Activated CD4-positive, alpha-beta T cell treated with anti-CD3 and anti-CD28 coated beads for 24 hours (primary cell): ENCODE results near the gene KIF21B.
"Not testable (repeated sequence)": the region's sequence is repeated elsewhere in the genome, so short reads cannot be mapped to it uniquely, and the experiment has no call there.

Source experiments
- DNase-seq, 2 donors: peaks; one replicate each; pipeline ENCODE4 v3.0.0-alpha.2; 2020; ENCODE audit warnings: low read depth in 2 of 2

The KIF21B gene

GRCh38 chr1:200951016-200951415, 72.5 kb downstream of the KIF21B start:
- no peak for DNase-seq

GRCh38 chr1:200949626-200950025, 73.9 kb downstream of the KIF21B start:
- DNase-seq, result no peak

- DNase-seq, result no peak
Observed at GRCh38 chr1:200947059-200947566, 76.4 kb downstream of the KIF21B start.

- DNase-seq, result no peak
Observed at GRCh38 chr1:200945111-200945510, 78.4 kb downstream of the KIF21B start.

- DNase-seq, result no peak
Observed at GRCh38 chr1:200938955-200939354, 84.6 kb downstream of the KIF21B start.

- DNase-seq, result not testable (repeated sequence)
Observed at GRCh38 chr1:200935286-200935962, 88.1 kb downstream of the KIF21B start.

- no peak for DNase-seq
Observed at GRCh38 chr1:200934676-200935245, 88.8 kb downstream of the KIF21B start.

GRCh38 chr1:200931776-200932175, 91.7 kb downstream of the KIF21B start:
- no peak for DNase-seq

- not testable (repeated sequence) for DNase-seq
Observed at GRCh38 chr1:200930285-200930684, 93.2 kb downstream of the KIF21B start.

- no peak for DNase-seq
Observed at GRCh38 chr1:200929530-200930278, 93.8 kb downstream of the KIF21B start.

GRCh38 chr1:200925831-200926230, 97.7 kb downstream of the KIF21B start:
- DNase-seq, result no peak

- no peak for DNase-seq
Observed at GRCh38 chr1:200923601-200924000, 99.9 kb downstream of the KIF21B start.

GRCh38 chr1:200922406-200922805, 101.1 kb downstream of the KIF21B start:
- no peak for DNase-seq

GRCh38 chr1:200921571-200922110, 101.9 kb downstream of the KIF21B start:
- DNase-seq, result no peak
